Testis (tissue), 2 donors: ENCODE measurements around the gene MRPS16.

Experiments used
- CTCF ChIP-seq, 3 experiments: fragments of 450-650 bp in 2 of 3; fragments of 200-600 bp in 1 of 3; sonication (generic) in 1 of 3; IDR thresholded peaks; one replicate each; pipeline ENCODE4 v1.5.1; 2016 to 2019; ENCODE audit warnings: antibody characterized with exemption in 3 of 3, mild to moderate bottlenecking in 2 of 3, moderate library complexity in 1 of 3
- POLR2A ChIP-seq: fragments of 450-650 bp; IDR thresholded peaks from one replicate; pipeline ENCODE4 v1.6.1; 2017; ENCODE audit warnings: antibody characterized with exemption, mild to moderate bottlenecking, moderate library complexity

- TF ChIP-seq CTCF (IDR thresholded peaks at IDR 0.05) (no peak), POLR2A (no peak)
These were observed 35.0 kb upstream of the MRPS16 start for GRCh38 chr10:73287441-73287840.
